HFFc6 (cell line): Measurements from ENCODE around the gene ANKRD36. TPM values are rescaled to one million over a fixed set of nuclear protein-coding genes. Genes with fewer than 3 reads are reported as not detected.
"Not testable (repeated sequence)": the region's sequence is repeated elsewhere in the genome, so short reads cannot be mapped to it uniquely, and the experiment has no call there.

ENCODE experiments used
- DNase-seq: peaks from one replicate; pipeline ENCODE4 v3.0.0-alpha.2; 2018
- H3K27ac Mint-ChIP-seq: 2 replicates; pipeline ENCODE4 v1.8.0; 2020; ENCODE audit warnings: mild to moderate bottlenecking, mixed read lengths
- H3K27me3 Mint-ChIP-seq: 2 replicates; pipeline ENCODE4 v1.8.0; 2021; ENCODE audit warnings: mild to moderate bottlenecking, moderate library complexity, mixed read lengths; ENCODE audit not compliant: insufficient read depth
- H3K36me3 Mint-ChIP-seq: 2 replicates; pipeline ENCODE4 v1.8.0; 2021; ENCODE audit warnings: low read depth, mixed read lengths
- H3K4me1 Mint-ChIP-seq: 2 replicates; pipeline ENCODE4 v1.8.0; 2020; ENCODE audit warnings: low read depth, mixed read lengths
- H3K4me3 Mint-ChIP-seq: 2 replicates; pipeline ENCODE4 v1.8.0; 2020; ENCODE audit warnings: mild to moderate bottlenecking, moderate library complexity, mixed read lengths
- H3K9me3 Mint-ChIP-seq: 2 replicates; pipeline ENCODE4 v1.8.0; 2020; ENCODE audit warnings: mild to moderate bottlenecking, mixed read lengths
- total RNA-seq, 6 experiments: library from RNA; stranded (reverse); fragmentation: NEBNext Ultra II Directional; extraction: Animal tissue kit (Norgen Biotek cat#: 25700); gene quantifications; 2 replicates in 1 of 6; 3 replicates in 5 of 6; pipeline ENCODE4 v1.2.3, GENCODE V29; 2021
- TF ChIP-seq, protein P1 (sequence below): fragments of 200-600 bp; sonication (generic); IDR thresholded peaks from 2 replicates; pipeline ENCODE4 v1.5.0; 2021; ENCODE audit warnings: antibody characterized with exemption, mild to moderate bottlenecking

ANKRD36 gene
- total RNA-seq, 6 experiments from 2014 or later: 4.3 to 6.9 (median 5.7) TPM

GRCh38 chr2:97112320-97113049 is 468 bp upstream of the ANKRD36 start:
- Mint-ChIP-seq H3K27ac (peak overlapping the region; percentile 90), H3K4me3 (peak overlapping the region; percentile 90)
- peak; percentile 68 for DNase-seq
- H3K9me3 Mint-ChIP-seq, H3K36me3 Mint-ChIP-seq, H3K27me3 Mint-ChIP-seq, H3K4me1 Mint-ChIP-seq: not testable (repeated sequence)
- TF ChIP-seq, protein P1, sequence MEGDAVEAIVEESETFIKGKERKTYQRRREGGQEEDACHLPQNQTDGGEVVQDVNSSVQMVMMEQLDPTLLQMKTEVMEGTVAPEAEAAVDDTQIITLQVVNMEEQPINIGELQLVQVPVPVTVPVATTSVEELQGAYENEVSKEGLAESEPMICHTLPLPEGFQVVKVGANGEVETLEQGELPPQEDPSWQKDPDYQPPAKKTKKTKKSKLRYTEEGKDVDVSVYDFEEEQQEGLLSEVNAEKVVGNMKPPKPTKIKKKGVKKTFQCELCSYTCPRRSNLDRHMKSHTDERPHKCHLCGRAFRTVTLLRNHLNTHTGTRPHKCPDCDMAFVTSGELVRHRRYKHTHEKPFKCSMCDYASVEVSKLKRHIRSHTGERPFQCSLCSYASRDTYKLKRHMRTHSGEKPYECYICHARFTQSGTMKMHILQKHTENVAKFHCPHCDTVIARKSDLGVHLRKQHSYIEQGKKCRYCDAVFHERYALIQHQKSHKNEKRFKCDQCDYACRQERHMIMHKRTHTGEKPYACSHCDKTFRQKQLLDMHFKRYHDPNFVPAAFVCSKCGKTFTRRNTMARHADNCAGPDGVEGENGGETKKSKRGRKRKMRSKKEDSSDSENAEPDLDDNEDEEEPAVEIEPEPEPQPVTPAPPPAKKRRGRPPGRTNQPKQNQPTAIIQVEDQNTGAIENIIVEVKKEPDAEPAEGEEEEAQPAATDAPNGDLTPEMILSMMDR: peak; percentile 96

DNA sequence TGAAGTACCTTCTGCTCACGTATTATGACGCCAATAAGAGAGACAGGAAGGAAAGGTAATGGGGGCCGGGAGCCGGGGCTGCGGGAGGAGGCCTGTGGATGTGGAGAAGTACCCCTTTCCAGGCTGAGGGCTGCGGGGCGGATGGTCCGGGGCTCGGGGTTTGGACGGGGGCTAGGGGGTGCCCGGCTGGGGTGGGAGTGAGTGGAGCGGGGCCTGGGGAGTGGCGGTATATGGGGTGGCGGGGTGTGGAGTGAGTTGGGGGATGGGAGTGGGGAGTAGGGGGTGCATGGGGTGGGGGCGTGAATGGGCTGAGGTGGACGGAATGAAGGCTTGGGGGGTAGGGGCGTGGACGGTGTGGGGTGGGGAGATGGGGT is 916 bp downstream of the ANKRD36 start:
- not testable (repeated sequence) for DNase-seq, H3K9me3 Mint-ChIP-seq, H3K36me3 Mint-ChIP-seq, H3K4me1 Mint-ChIP-seq, H3K27me3 Mint-ChIP-seq
- H3K27ac Mint-ChIP-seq: peak overlapping the region; percentile 95
- peak overlapping the region; percentile 99 for H3K4me3 Mint-ChIP-seq

DNA sequence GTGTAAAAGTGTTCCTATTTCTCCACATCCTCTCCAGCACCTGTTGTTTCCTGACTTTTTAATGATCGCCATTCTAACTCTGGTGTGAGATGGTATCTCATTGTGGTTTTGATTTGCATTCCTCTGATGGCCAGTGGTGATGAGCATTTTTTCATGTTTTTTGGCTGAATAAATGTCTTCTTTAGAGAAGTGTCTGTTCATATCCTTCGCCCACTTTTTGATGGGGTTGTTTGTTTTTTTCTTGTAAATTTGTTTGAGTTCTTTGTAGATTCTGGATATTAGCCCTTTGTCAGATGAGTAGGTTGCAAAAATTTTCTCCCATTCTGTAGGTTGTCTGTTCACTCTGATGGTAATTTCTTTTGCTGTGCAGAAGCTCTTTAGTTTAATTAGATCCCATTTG is 16.1 kb downstream of the ANKRD36 start:
- H3K36me3 Mint-ChIP-seq: peaks cover 22% of the 10 kb centered on the region
- not testable (repeated sequence) for DNase-seq, H3K27me3 Mint-ChIP-seq, H3K4me3 Mint-ChIP-seq, H3K4me1 Mint-ChIP-seq, H3K9me3 Mint-ChIP-seq, H3K27ac Mint-ChIP-seq

- H3K27ac Mint-ChIP-seq, H3K9me3 Mint-ChIP-seq, H3K4me1 Mint-ChIP-seq, H3K27me3 Mint-ChIP-seq, H3K4me3 Mint-ChIP-seq, DNase-seq, H3K36me3 Mint-ChIP-seq: not testable (repeated sequence)
These were observed 31.1 kb downstream of the ANKRD36 start for GRCh38 chr2:97144016-97144415.

DNA sequence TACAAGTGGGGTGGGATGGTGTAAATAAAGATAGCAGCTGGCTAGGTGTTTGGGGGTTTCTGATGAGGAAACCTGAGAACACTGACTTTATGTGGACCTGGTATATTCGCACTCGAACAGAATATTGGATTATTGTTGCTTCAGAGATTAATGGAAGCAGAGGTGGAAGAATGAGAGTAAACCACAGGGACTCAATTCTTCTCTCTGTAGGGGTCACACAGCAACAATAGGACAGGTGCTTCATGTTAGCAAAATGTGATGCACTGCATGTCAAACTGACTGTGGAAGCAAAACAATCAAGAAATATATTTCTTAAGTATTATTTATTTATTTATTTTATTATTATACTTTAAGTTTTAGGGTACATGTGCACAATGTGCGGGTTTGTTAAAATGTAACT is 53.6 kb downstream of the ANKRD36 start:
- not testable (repeated sequence) for DNase-seq, H3K4me3 Mint-ChIP-seq, H3K4me1 Mint-ChIP-seq, H3K27me3 Mint-ChIP-seq, H3K27ac Mint-ChIP-seq
- Mint-ChIP-seq H3K9me3 (peaks cover 10% of the 10 kb centered on the region), H3K36me3 (peaks cover 27% of the 10 kb centered on the region)

DNA sequence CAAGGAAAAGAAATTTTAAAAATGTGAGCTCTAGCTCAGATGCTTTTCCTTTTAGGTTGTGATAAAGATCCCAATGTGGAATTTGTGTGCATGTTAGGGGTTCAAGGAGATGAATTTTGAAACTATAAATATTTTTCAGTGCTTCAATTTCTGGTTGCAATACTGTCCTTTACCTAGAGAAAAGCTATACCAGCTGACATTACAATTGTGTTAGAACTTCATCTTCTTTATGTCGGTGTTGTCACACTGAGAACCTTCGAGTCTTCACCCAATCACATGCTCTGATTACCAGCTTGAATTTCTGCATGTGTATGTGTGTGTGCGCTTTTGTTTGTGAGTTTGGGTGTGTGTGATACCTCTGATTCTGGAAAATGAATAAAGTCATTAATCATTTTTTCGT is 55.0 kb downstream of the ANKRD36 start:
- not testable (repeated sequence) for H3K4me3 Mint-ChIP-seq, DNase-seq, H3K27ac Mint-ChIP-seq, H3K4me1 Mint-ChIP-seq, H3K27me3 Mint-ChIP-seq
- H3K9me3 Mint-ChIP-seq: peaks cover 10% of the 10 kb centered on the region
- peaks cover 27% of the 10 kb centered on the region for H3K36me3 Mint-ChIP-seq

- peaks cover 32% of the 10 kb centered on the region for H3K36me3 Mint-ChIP-seq
- DNase-seq, H3K27ac Mint-ChIP-seq, H3K27me3 Mint-ChIP-seq, H3K4me1 Mint-ChIP-seq, H3K4me3 Mint-ChIP-seq: not testable (repeated sequence)
- H3K9me3 Mint-ChIP-seq: peaks cover 10% of the 10 kb centered on the region
These were observed 55.6 kb downstream of the ANKRD36 start for GRCh38 chr2:97168583-97168982.

DNA sequence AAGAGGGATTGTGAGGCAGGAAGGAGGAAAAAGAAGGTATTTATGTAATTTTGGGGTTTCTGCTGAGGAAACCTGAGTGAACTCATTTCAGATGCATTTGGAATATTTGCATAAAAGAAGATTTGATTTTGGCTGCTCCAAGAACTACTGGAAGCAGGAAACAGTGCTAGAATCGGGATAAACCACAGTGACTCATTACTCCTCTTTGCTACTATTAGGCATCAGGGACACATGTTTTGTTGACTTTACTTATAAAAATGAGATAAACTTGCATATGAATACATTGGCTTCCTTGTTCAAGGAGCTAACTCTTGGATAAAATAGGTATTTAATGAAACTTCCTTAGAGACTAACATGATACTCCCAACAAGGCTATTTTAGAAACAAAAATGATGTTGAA is 67.4 kb downstream of the ANKRD36 start:
- H3K27me3 Mint-ChIP-seq, H3K4me3 Mint-ChIP-seq, H3K36me3 Mint-ChIP-seq, H3K27ac Mint-ChIP-seq, H3K9me3 Mint-ChIP-seq: not testable (repeated sequence)
- peaks cover 18% of the 10 kb centered on the region for H3K4me1 Mint-ChIP-seq
- peak; percentile 39 for DNase-seq

GRCh38 chr2:97195349-97195748 is 82.4 kb downstream of the ANKRD36 start:
- H3K4me3 Mint-ChIP-seq, H3K27me3 Mint-ChIP-seq, H3K27ac Mint-ChIP-seq, H3K9me3 Mint-ChIP-seq: not testable (repeated sequence)
- Mint-ChIP-seq H3K4me1 (peaks cover 30% of the 10 kb centered on the region), H3K36me3 (peaks cover 41% of the 10 kb centered on the region)
- peak; percentile 68 for DNase-seq

DNA sequence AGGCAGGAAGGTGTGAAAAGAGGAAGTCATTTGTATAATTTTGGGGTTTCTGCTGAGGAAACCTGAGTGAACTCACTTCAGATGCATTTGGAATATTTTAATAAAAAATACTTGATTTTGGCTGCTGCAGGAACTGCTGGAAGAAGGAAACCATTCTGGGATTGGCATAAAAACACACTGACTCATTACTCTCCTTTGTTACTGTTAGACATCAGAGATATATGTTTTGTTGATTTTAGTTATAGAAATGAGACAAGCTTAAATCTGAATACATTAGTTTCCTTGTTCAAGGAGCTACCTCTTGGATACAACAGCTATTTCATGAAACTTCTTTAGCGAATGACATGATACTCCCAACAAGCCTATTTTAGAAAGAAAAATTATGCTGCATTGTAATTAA is 84.3 kb downstream of the ANKRD36 start:
- not testable (repeated sequence) for H3K27me3 Mint-ChIP-seq, DNase-seq, H3K9me3 Mint-ChIP-seq, H3K27ac Mint-ChIP-seq, H3K4me3 Mint-ChIP-seq
- H3K36me3 Mint-ChIP-seq: peaks cover 37% of the 10 kb centered on the region
- peaks cover 30% of the 10 kb centered on the region for H3K4me1 Mint-ChIP-seq

- not testable (repeated sequence) for H3K27me3 Mint-ChIP-seq, DNase-seq, H3K4me3 Mint-ChIP-seq, H3K27ac Mint-ChIP-seq, H3K9me3 Mint-ChIP-seq
- Mint-ChIP-seq H3K4me1 (peaks cover 11% of the 10 kb centered on the region), H3K36me3 (peaks cover 18% of the 10 kb centered on the region)
These were observed 87.9 kb downstream of the ANKRD36 start for GRCh38 chr2:97200887-97201286.

- H3K27me3 Mint-ChIP-seq, DNase-seq, H3K9me3 Mint-ChIP-seq, H3K4me1 Mint-ChIP-seq, H3K36me3 Mint-ChIP-seq, H3K4me3 Mint-ChIP-seq, H3K27ac Mint-ChIP-seq: not testable (repeated sequence)
These were observed 89.8 kb downstream of the ANKRD36 start for GRCh38 chr2:97202643-97203250.
